ENCODE results near the gene GPR153. TPM values are rescaled to one million over a fixed set of nuclear protein-coding genes. Genes with fewer than 3 reads are reported as not detected.
A peak's percentile ranks its signal among the peaks of the same experiment; 100 is the strongest.

The GPR153 gene
- total and polyA plus RNA-seq, 10 donors = 2.1 to 26.6 (median 12.4) TPM

DNA sequence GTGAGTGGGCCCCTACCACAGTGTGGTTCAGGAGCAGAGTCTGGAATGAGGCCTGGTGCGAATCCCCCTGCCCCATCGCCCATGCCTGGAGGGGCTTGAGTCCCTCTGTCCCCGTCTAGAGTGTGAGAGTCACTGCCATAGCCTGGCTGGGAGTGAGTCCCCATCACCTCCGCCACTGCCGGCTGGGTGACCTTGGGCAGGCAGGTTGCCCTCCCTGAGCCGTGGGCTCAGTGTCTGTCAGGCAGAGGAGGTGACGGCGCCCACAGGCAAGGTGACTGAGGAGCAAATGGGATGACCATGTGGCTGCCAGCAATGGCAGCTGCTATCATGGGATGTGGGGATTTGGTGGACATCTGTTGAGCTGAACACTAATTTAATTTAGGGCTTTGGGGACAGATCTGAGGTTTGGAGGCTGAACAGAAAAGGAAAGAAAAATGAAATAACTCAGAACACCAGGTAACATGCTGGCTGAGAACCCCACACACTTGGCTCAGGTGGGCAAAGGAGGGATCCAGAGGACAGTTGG lies 38.1 kb upstream of the GPR153 start:
- no peak overlapping the region for H3K27ac ChIP-seq
- no peaks in the 10 kb centered on the region for H3K9me3 ChIP-seq
- peaks cover 0 to 16% (median 5%) of the 10 kb centered on the region in 6 donors for H3K4me1 ChIP-seq
- WGBS, 5 donors = 89 to 96% (median 96%) methylated on average over 5 to 8 of the region's 8 CpGs
- no peak overlapping the region for H3K4me3 ChIP-seq
- DNase-seq = no peak
- intact Hi-C loops (cut with DNase I; ENCODE audit: low total_unique reads) = no loop called here
- peaks cover 0 to 7% (median 0%) of the 10 kb centered on the region in 6 donors for H3K36me3 ChIP-seq
- H3K27me3 ChIP-seq (replicated peaks in 1 of 7) = no peaks in the 10 kb centered on the region
- TF ChIP-seq POLR2AphosphoS5 (IDR thresholded peaks at IDR 0.05) (no peak), POLR2A (IDR thresholded peaks at IDR 0.05) (no peak)
- TF ChIP-seq, protein P1, sequence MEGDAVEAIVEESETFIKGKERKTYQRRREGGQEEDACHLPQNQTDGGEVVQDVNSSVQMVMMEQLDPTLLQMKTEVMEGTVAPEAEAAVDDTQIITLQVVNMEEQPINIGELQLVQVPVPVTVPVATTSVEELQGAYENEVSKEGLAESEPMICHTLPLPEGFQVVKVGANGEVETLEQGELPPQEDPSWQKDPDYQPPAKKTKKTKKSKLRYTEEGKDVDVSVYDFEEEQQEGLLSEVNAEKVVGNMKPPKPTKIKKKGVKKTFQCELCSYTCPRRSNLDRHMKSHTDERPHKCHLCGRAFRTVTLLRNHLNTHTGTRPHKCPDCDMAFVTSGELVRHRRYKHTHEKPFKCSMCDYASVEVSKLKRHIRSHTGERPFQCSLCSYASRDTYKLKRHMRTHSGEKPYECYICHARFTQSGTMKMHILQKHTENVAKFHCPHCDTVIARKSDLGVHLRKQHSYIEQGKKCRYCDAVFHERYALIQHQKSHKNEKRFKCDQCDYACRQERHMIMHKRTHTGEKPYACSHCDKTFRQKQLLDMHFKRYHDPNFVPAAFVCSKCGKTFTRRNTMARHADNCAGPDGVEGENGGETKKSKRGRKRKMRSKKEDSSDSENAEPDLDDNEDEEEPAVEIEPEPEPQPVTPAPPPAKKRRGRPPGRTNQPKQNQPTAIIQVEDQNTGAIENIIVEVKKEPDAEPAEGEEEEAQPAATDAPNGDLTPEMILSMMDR (IDR thresholded peaks at IDR 0.05 in 8 of 11, conservative IDR thresholded peaks at IDR 0.05 in 3 of 11) = no peak

DNA sequence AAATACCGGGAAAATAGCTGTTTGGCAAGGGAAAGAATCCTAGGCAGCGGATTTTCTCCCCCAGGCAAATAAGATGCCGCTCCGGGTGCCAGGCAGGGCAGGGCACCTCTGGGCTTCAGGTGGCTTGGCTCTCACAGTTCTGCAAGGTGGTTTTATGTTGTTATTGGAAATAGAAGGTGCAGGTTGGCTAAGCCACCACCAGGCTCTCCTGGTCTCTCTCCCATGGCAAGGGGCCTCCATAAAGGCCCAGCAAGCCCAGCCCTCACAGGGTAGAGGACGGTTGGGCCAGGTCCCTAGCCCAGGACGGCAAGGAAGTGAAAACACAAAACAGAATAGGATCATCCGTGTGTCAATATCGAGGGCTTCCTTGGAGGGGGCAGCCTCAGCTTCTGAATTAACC lies 37.6 kb upstream of the GPR153 start:
- intact Hi-C loops (cut with DNase I; ENCODE audit: low total_unique reads) = no loop called here

DNA sequence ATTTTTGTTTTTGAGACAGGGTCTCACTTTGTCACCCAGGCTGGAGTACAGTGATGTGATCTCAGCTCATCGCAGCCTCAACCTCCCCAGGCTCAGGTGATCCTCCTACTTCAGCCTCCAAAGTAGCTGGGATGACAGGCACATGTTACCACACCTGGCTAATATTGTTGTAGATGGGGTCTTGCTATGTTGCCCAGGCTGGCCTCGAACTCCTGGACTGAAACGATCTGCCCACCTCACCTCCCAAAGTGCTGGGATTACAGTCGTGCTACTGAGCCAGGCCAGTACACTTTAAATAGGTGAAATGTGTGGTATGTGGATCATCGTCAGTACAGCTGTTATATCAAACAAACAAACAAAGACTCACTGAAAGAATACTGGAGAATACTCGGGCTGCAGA lies 35.0 kb upstream of the GPR153 start:
- Histone ChIP-seq H3K27me3 (replicated peaks in 1 of 7) (no peaks in the 10 kb centered on the region), H3K36me3 (peaks cover 0 to 21% (median 2%) of the 10 kb centered on the region in 6 donors), H3K9me3 (no peaks in the 10 kb centered on the region), H3K27ac (peak overlapping the region in 1 of 8 donors; percentile 72), H3K4me1 (peaks cover 0 to 22% (median 5%) of the 10 kb centered on the region in 6 donors), H3K4me3 (no peak overlapping the region)
- intact Hi-C loops (cut with DNase I; ENCODE audit: low total_unique reads) = no loop called here
- no peak for DNase-seq
- TF ChIP-seq POLR2A (IDR thresholded peaks at IDR 0.05) (no peak), POLR2AphosphoS5 (IDR thresholded peaks at IDR 0.05) (no peak)
- TF ChIP-seq, protein P1 (IDR thresholded peaks at IDR 0.05 in 8 of 11, conservative IDR thresholded peaks at IDR 0.05 in 3 of 11) = no peak
- 93 to 95% (median 94%) methylated on average over 6 of the region's 6 CpGs for WGBS, 5 donors

More for the DNA sequence above, 37.6 kb upstream of the GPR153 start:
- Histone ChIP-seq H3K36me3 (peaks cover 0 to 11% (median 2%) of the 10 kb centered on the region in 6 donors), H3K27ac (no peak overlapping the region), H3K4me1 (peaks cover 0 to 18% (median 5%) of the 10 kb centered on the region in 6 donors), H3K27me3 (replicated peaks in 1 of 7) (no peaks in the 10 kb centered on the region), H3K9me3 (no peaks in the 10 kb centered on the region), H3K4me3 (no peak overlapping the region)
- no peak for TF ChIP-seq POLR2A (IDR thresholded peaks at IDR 0.05)
- TF ChIP-seq POLR2AphosphoS5 (IDR thresholded peaks at IDR 0.05) = no peak
- TF ChIP-seq, protein P1 (IDR thresholded peaks at IDR 0.05 in 8 of 11, conservative IDR thresholded peaks at IDR 0.05 in 3 of 11) = no peak
- WGBS, 5 donors = 87 to 99% (median 93%) methylated on average over 8 of the region's 8 CpGs
- no peak for DNase-seq

DNA sequence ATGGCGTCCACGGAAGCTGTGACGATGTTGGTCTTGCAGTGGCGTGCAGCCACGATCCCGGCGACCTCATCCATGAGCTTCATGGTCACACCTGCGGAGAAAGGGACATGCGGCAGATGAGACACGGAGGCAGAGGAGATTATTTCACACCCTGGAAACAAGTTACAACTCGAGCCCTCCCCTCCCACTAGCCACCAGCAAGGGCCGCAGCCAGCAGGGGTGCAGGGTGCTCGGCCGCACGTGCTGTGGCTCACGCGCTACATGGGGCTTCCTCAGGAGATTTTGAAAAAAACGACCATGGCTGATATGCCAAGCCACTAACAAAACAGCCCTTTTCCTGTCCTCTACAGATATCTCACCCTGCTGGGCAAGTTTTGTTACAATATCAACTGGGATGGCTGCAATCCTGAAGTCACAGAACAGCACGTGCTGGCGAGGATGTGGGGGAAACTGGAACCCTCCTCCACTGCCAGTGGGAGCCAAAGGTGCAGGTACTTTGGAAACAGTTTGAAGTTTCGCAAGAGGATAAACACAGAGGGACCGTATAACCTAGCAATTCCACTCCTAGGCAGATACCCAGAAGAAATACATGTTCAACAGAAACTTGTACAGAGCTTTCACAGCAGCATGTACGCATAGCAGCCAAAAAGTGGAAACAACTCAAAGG lies 34.1 kb upstream of the GPR153 start:
- peaks cover 0 to 21% (median 2%) of the 10 kb centered on the region in 6 donors for H3K36me3 ChIP-seq
- no peak for DNase-seq
- H3K27me3 ChIP-seq (replicated peaks in 1 of 7) = no peaks in the 10 kb centered on the region
- intact Hi-C loops (cut with DNase I; ENCODE audit: low total_unique reads) = no loop called here
- no peaks in the 10 kb centered on the region for H3K9me3 ChIP-seq
- H3K27ac ChIP-seq = peak overlapping the region in 5 of 8 donors; percentile 20 to 72 (median 33)
- TF ChIP-seq POLR2A (IDR thresholded peaks at IDR 0.05) = no peak
- TF ChIP-seq, protein P1 (IDR thresholded peaks at IDR 0.05 in 8 of 11, conservative IDR thresholded peaks at IDR 0.05 in 3 of 11) = no peak
- peak in 1 of 3 donors; percentile 17 for TF ChIP-seq POLR2AphosphoS5 (IDR thresholded peaks at IDR 0.05)
- H3K4me3 ChIP-seq = no peak overlapping the region
- 70 to 84% (median 74%) methylated on average over 23 of the region's 23 CpGs for WGBS, 5 donors
- peaks cover 0 to 30% (median 5%) of the 10 kb centered on the region in 6 donors for H3K4me1 ChIP-seq
